Measurements from ENCODE around the gene DHX32. TPM values are rescaled to one million over a fixed set of nuclear protein-coding genes. Genes with fewer than 3 reads are reported as not detected.

The DHX32 gene
- total RNA-seq, 4 donors from 2014 or later: 21.7 to 52.7 (median 37.6) TPM

- peak; percentile 92 for DNase-seq
- H3K36me3 ChIP-seq: peaks cover 0 to 16% (median 5%) of the 10 kb centered on the region in 4 donors
- H3K4me1 ChIP-seq: peaks cover 17 to 38% (median 31%) of the 10 kb centered on the region in 4 donors
- intact Hi-C loops (cut with DNase I; ENCODE audit: low total_unique reads): no loop called here
- no peaks in the 10 kb centered on the region for H3K27me3 ChIP-seq
- peak within 1 kb of the TSS; percentile 70 to 92 (median 90) for H3K4me3 ChIP-seq
- no peaks in the 10 kb centered on the region for H3K9me3 ChIP-seq
- peak; percentile 54 to 87 (median 76) for TF ChIP-seq POLR2AphosphoS5 (IDR thresholded peaks at IDR 0.05)
- no peak for TF ChIP-seq CTCF (IDR thresholded peaks at IDR 0.05)
- peak; percentile 68 for TF ChIP-seq POLR2A (IDR thresholded peaks at IDR 0.05)
- WGBS, 2 donors (ENCODE audit: low coverage in 1 of 2): 0% methylated on average over 13 to 43 of the region's 74 CpGs
- peak within 1 kb of the TSS; percentile 87 to 92 (median 90) for H3K27ac ChIP-seq
- in situ Hi-C loops (cut with MboI; ENCODE audit: low pct_ligation_motif_present in 1 of 4, low pct_unique_long_range_greater_than_20kb in 1 of 4, low sequenced_read_pairs in 3 of 4): no loop called here
Measured at GRCh38 chr10:125822878-125823662, 58.0 kb downstream of the DHX32 start, which contains the start of the genes BCCIP and UROS. Gene BCCIP (plus strand): TSS chr10:125823546. CDS start chr10:125823558, 12 bp downstream. Gene UROS (minus strand): TSS chr10:125823258. CDS start chr10:125816499, 6,759 bp downstream.

- Histone ChIP-seq H3K9me3 (no peaks in the 10 kb centered on the region), H3K4me1 (peaks cover 17 to 37% (median 25%) of the 10 kb centered on the region in 4 donors), H3K27me3 (no peaks in the 10 kb centered on the region), H3K36me3 (no peaks in the 10 kb centered on the region), H3K27ac (no peak overlapping the region), H3K4me3 (no peak overlapping the region)
- intact Hi-C loops (cut with DNase I; ENCODE audit: low total_unique reads) (no loop called here), in situ Hi-C loops (cut with MboI; ENCODE audit: low pct_ligation_motif_present in 1 of 4, low pct_unique_long_range_greater_than_20kb in 1 of 4, low sequenced_read_pairs in 3 of 4) (no loop called here)
- TF ChIP-seq POLR2AphosphoS5 (IDR thresholded peaks at IDR 0.05) (no peak), CTCF (IDR thresholded peaks at IDR 0.05) (no peak), EP300 (IDR thresholded peaks at IDR 0.05; ENCODE audit: low read depth) (no peak), POLR2A (IDR thresholded peaks at IDR 0.05) (no peak)
- 45 to 60% methylated on average over 1 of the region's 1 CpG for WGBS, 2 donors (ENCODE audit: low coverage in 1 of 2)
- DNase-seq: no peak
Measured at GRCh38 chr10:125820701-125821100, 60.4 kb downstream of the DHX32 start.

- H3K4me3 ChIP-seq: no peak overlapping the region
- no peaks in the 10 kb centered on the region for H3K27me3 ChIP-seq
- H3K4me1 ChIP-seq: peaks cover 6 to 16% (median 9%) of the 10 kb centered on the region in 4 donors
- intact Hi-C loops (cut with DNase I; ENCODE audit: low total_unique reads): no loop called here
- no peak for DNase-seq
- H3K36me3 ChIP-seq: peaks cover 0 to 6% (median 0%) of the 10 kb centered on the region in 4 donors
- TF ChIP-seq EP300 (IDR thresholded peaks at IDR 0.05; ENCODE audit: low read depth) (no peak), POLR2AphosphoS5 (IDR thresholded peaks at IDR 0.05) (no peak), POLR2A (IDR thresholded peaks at IDR 0.05) (no peak), CTCF (IDR thresholded peaks at IDR 0.05) (no peak)
- 70 to 82% methylated on average over 2 to 6 of the region's 6 CpGs for WGBS, 2 donors (ENCODE audit: low coverage in 1 of 2)
- no peak overlapping the region for H3K27ac ChIP-seq
- in situ Hi-C loops (cut with MboI; ENCODE audit: low pct_ligation_motif_present in 1 of 4, low pct_unique_long_range_greater_than_20kb in 1 of 4, low sequenced_read_pairs in 3 of 4): no loop called here
- no peaks in the 10 kb centered on the region for H3K9me3 ChIP-seq
Measured at GRCh38 chr10:125817337-125817946, 63.6 kb downstream of the DHX32 start.

- H3K27ac ChIP-seq: no peak overlapping the region
- in situ Hi-C loops (cut with MboI; ENCODE audit: low pct_ligation_motif_present in 1 of 4, low pct_unique_long_range_greater_than_20kb in 1 of 4, low sequenced_read_pairs in 3 of 4) (no loop called here), intact Hi-C loops (cut with DNase I; ENCODE audit: low total_unique reads) (no loop called here)
- no peaks in the 10 kb centered on the region for H3K27me3 ChIP-seq
- TF ChIP-seq CTCF (IDR thresholded peaks at IDR 0.05) (no peak), POLR2A (IDR thresholded peaks at IDR 0.05) (no peak), EP300 (IDR thresholded peaks at IDR 0.05; ENCODE audit: low read depth) (no peak), POLR2AphosphoS5 (IDR thresholded peaks at IDR 0.05) (no peak)
- peaks cover 0 to 7% (median 2%) of the 10 kb centered on the region in 4 donors for H3K36me3 ChIP-seq
- H3K9me3 ChIP-seq: no peaks in the 10 kb centered on the region
- H3K4me1 ChIP-seq: peaks cover 0 to 7% (median under 1%) of the 10 kb centered on the region in 4 donors
- DNase-seq: no peak
- 83 to 87% methylated on average over 4 of the region's 4 CpGs for WGBS, 2 donors (ENCODE audit: low coverage in 1 of 2)
- H3K4me3 ChIP-seq: no peak overlapping the region
Measured at GRCh38 chr10:125816548-125816947, 64.5 kb downstream of the DHX32 start.

Data from transverse colon (tissue), 4 donors.